HuH-7 (cell line): ENCODE measurements around the gene SCAF4.
"Not testable (repeated sequence)": the region's sequence is repeated elsewhere in the genome, so short reads cannot be mapped to it uniquely, and the experiment has no call there.

Experiments
- DNase-seq: peaks from one replicate; pipeline ENCODE4 v3.0.0; 2011; ENCODE audit warnings: low spot score

The SCAF4 gene

DNA sequence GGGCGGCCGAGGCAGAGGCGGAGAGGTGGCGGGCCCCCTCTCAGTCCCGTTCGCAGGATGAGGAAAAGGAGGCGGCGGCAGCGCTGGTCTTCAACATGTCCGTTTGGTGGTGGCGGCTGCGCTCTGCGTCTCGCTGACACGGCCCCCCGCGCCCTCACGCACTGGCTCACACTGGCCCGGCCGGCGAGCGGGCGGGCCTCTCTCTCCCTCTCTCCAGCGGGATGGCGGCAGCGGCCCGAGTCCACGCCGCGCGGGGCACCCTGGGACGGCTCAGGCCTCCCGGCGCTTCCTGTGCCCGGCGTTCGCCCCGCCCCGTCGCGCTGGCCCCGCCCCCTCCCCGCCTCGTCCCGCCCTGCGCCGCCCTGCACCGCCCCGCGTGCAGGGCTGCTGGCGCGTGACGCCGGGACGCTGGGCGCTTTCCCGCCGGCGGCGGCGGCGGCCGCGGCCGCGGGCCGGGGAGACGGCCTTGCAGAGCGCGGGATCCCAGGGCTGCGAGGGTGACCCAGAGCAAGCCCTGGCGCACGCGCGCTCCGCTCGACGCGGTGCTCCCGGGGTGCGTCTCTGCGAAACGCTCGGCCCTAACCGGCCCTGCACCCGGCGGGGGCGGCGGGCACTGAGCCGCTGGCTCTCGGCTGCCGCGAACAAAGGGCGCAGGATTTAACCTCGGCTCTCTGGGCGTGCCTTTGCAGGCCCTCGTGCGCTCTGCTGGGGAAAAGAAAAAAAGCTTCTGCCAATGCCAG lies at the start of gene SCAF4:
TSS of gene SCAF4 (minus strand) at position 262 of the 740 bp plus-strand sequence. CDS start 426 bp downstream, outside the sequence.
- peak; percentile 74 for DNase-seq

DNA sequence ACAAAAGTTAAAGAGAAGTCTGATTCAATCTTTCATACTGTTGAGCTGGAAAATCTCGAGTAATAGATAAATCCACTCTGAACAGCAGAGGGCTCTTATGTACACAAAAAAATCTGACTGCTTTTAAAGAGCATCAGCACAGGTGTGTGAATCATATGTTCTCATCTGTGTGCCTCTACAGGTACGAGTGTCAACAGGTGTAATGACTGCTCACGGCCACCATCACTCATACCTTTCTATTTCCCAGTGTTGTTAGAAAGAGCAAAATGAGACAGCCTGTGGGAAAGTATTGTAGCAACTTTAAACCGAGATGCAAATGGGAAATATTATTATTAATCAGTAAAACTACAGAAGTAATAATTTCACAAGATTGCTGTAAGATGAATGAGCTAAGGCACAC lies 49.0 kb upstream of the SCAF4 start:
- DNase-seq: peak; percentile 12

DNA sequence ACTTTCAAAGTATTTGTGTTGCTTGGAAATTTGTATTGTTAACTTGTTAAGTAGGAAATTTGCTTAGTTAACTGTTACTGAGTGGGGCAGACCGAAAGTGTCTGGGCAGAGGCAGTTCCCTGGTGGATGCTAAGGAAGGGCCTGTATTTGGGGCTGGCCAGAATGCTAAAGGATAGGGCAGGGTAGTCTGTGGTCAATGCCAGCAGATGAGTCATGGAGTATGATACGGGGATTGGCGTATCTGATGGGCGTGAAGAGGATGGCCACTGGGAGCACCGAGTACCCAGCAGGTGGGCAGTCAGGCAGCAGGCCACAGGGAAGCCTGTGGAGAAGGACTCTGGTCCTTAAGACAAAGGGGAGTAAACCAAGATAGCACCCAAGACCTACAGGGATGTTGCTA lies 46.6 kb upstream of the SCAF4 start:
- no peak for DNase-seq

- no peak for DNase-seq
Measured at GRCh38 chr21:31777857-31778256, 45.9 kb upstream of the SCAF4 start.

GRCh38 chr21:31774031-31774430 lies 42.1 kb upstream of the SCAF4 start:
- no peak for DNase-seq

GRCh38 chr21:31772674-31773555 lies 41.0 kb upstream of the SCAF4 start:
- no peak for DNase-seq

DNA sequence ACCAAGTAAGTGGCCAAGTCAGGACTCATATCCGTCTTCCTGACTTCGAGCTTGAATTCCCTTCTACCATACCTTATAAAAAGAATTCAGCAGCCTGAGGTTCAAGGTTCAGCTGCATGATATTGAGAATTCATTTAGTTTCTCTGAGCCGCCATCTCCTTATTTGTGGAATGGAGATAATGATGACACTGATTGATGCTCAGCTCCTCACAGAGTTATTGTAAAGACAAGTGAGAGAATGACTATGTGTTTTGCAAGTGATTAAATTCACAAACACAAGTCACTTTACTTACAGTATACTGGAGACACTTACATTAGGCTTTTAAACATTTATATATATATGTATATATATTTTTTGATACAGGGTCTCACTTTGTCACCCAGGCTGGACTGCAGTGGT lies 39.8 kb upstream of the SCAF4 start:
- DNase-seq: no peak

DNA sequence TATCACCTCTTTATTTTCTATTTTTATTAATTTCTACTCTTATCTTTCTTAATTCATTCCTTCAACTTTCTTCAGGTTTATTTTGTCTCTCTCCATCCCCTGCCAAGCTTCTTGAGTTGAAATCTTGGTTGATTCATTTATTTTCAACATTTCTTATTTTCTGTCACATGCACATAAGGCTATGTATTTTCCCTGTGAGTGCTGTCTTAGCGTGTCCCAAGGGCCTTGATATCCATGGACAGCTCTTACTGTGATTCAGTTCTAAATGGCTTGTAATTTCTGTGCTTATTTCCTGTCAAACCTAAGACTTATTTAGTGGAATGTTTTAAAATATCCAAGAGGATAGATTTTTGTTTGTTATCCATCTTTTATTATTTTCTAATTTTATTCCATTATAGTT lies 36.8 kb upstream of the SCAF4 start:
- no peak for DNase-seq

GRCh38 chr21:31766899-31767298 lies 35.0 kb upstream of the SCAF4 start:
- DNase-seq: no peak

DNA sequence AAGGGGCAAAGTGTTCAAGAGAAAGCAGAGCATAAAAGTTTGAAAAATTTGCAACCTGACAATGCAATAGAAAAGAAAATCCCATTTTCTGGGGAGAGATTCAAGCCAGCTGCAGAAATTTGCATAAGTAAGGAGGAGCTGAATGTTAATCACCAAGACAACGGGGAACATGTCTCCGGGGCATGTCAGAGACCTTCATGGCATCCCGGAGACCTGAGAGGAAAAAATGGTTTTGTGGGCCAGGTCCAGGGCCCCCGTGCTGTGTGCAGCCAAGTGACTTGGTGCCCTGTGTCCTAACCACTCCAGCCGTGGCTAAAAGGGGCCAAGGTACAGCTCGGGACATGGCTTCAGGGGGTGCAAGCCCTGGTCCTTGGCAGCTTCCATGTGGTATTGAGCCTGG lies 33.9 kb upstream of the SCAF4 start:
- not testable (repeated sequence) for DNase-seq

DNA sequence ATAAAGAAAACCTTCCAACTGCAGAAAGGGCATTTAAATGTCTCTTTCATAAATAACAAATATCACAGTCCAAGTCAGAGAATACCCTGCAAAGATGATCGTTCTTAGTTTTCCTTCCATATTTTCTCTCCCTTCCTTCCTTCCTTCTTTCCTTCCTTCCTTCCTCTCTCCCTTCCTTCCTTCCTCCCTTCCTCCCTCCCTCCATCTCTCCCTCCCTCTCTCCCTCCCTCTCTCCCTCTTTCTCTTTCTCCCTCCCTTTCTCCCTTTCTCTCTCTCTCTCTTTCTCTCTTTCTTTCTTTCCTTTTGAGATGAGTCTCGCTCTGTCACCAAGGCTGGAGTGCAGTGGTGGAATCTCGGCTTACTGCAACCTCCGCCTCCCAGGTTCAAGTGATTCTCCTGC lies 29.0 kb upstream of the SCAF4 start:
- DNase-seq: no peak

DNA sequence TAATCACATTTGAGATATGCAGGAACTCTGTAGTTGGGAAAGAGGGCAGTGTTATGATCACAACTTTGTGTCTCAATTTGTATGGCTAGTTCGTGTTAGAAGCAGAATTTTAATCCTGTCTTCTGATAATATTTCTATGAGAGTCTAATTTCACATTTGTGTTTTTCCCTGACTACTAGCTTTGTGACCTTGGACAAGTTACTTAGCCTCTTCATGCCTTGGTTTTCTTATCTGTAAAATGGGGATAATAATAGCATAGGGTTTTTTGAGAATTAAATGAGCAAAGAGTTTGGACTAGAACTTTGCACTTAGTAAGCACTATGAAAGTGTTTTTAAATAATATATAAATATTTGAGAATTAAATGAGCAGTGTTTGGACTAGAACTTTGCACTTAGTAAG lies 24.9 kb upstream of the SCAF4 start:
- DNase-seq: no peak

DNA sequence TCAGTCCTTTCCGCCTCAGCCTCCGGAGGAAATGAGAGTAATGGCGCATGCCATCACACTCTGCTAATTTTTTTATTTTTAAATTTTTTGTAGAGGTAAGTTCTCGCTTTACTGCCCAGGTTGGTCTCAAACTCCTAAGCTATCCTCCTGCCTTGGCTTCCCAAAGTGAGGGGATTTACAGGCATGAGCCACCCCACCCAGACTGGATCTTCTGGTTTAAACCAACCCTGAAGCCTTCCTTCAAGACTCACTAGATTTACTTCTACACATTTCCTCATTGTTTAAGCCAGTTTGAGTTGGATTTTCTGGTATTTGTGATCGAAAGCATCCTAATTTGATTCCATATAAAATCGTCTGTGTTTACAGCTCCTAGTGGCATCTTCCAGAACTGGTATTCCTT lies 23.1 kb upstream of the SCAF4 start:
- no peak for DNase-seq

GRCh38 chr21:31754708-31754960 lies 22.7 kb upstream of the SCAF4 start:
- DNase-seq: no peak

DNA sequence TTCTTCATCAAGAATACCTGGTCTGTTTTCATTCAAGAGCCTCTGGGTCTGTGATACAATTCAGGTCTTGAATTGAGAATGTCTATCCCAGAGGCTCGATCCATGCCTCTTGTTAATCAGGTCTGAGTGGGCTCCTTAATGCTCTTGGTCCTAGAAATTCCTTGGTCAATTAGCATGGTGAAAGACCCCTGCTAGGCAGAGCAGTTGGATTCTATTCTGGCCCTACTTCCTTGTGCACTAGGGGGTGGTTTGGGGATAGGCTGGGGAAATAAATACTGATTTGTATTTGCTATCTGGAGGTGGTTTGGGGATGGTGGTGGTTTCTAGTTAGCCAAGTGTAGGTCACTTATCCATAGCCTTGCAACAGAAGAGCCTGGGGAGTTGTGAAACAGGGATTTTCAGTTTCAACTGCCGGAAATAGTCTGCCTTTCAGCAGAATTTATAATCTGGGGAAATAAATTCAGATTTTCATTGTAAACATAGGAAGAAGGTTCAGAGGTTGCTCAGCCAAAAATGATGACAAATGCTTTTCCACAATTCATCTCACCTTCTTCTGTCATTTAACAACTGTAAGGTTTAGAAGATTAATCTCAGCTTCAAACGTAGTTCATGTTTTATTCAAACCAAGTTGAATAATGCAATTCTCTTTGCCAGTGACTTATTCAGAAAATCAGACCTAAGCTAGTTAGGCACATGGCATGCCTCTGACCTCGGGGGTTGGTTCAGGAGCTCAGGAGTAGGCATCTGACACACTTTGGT lies 22.2 kb upstream of the SCAF4 start:
- no peak for DNase-seq

DNA sequence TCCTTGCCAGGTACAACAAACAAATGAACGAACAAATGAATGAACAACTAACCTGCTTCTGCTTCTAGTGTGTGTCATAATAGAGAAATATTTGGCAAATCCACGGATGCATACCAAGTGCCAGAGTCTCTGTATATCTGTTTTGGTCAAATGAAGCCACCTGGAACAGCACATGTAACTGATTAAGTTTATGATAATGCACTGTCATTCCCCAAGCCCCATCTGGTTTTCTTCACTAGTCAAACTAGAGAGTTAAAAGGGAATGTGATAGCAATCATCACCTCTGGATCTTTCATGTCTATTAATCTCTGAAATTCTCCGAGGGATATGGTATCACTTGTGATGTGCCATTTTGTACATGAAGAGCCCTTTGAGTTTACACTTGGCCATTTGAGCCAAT lies 21.0 kb upstream of the SCAF4 start:
- no peak for DNase-seq

GRCh38 chr21:31752352-31752751 lies 20.4 kb upstream of the SCAF4 start:
- DNase-seq: no peak

DNA sequence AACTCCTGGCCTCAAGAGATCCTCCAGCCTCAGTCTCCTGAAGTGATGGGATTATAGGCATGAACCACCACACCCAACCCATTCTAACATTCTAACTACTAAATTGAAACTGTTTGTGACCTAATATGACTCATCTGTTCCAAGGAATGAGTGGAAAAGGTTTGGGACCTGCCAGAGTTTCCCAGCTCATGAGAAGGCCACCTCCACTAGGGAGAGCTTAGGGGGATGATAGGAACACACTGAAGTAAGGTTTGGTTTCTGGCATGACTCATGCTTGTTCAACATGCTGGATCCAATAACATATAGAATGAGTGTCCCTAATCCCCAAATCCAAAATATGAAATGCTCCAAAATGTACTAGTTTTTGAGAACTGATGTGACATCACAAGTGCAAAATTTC lies 18.9 kb upstream of the SCAF4 start:
- DNase-seq: no peak

DNA sequence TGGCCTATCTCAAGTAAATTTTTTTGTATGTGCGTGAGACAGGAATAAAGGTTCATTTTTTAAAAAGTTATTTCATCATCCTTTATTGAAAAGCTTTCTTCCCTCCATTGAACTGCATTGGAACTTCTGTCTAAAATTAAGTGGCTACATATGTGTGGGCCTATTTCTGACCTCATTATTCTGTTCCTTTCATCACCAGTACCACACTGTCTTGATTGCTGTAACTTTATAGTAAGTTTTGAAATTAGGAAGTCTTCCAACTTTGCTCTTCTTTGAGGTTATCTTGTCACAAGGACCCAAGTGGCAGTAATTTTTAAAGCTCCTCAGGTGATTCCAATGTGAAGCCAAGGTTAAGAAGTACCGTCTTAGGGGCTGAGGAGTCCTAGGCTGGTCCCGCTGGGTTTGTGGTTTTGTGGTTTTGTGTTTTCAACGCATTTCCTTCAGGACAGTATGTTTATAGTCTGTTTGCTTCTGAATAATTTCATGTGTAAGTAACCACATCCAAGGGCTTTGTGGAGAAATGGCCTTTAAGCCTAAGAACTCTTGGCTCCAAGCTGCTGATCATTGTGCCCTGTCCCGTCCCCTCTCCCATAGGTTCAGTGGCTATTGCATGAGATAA lies 12.4 kb upstream of the SCAF4 start:
- no peak for DNase-seq

GRCh38 chr21:31743712-31744111 lies 11.8 kb upstream of the SCAF4 start:
- no peak for DNase-seq

GRCh38 chr21:31741116-31741515 lies 9.2 kb upstream of the SCAF4 start:
- no peak for DNase-seq

- not testable (repeated sequence) for DNase-seq
Measured at GRCh38 chr21:31737586-31738397, 5.9 kb upstream of the SCAF4 start.
